GM23248 (cell line): ENCODE measurements around the gene TBC1D24.

Source experiments
- EZH2 ChIP-seq: fragments of 200-600 bp; sonication (generic); IDR thresholded peaks from 2 replicates; pipeline ENCODE4 v1.6.1; 2018; ENCODE audit warnings: antibody characterized with exemption, mild to moderate bottlenecking; ENCODE audit not compliant: insufficient read depth, poor library complexity, severe bottlenecking
- EZH2phosphoT487 ChIP-seq: fragments of 200-600 bp; sonication (generic); IDR thresholded peaks from 2 replicates; pipeline ENCODE4 v1.6.1; 2018; ENCODE audit warnings: antibody characterized with exemption, moderate library complexity, mild to moderate bottlenecking, low read depth; ENCODE audit not compliant: insufficient read depth

GRCh38 chr16:2481676-2482075 lies 6.7 kb downstream of the TBC1D24 start:
- TF ChIP-seq EZH2 (no peak), EZH2phosphoT487 (no peak)
